Immature natural killer cell (primary cell): Measurements from ENCODE around the gene SFSWAP. TPM values are rescaled to one million over a fixed set of nuclear protein-coding genes. Genes with fewer than 3 reads are reported as not detected.
A peak's percentile ranks its signal among the peaks of the same experiment; 100 is the strongest.

Experiments used
- DNase-seq, 3 donors: peaks; one replicate each; pipeline ENCODE4 v3.0.0; 2022; ENCODE audit warnings: mixed read lengths in 1 of 3
- H3K27ac Mint-ChIP-seq, 6 donors: one replicate each; pipeline ENCODE4 v1.8.0; 2020; ENCODE audit warnings: mixed read lengths in 6 of 6, mild to moderate bottlenecking in 5 of 6, inconsistent platforms in 4 of 6, moderate library complexity in 3 of 6
- H3K27me3 Mint-ChIP-seq, 3 donors: one replicate each; pipeline ENCODE4 v1.8.0; 2020 to 2021; ENCODE audit warnings: low read depth in 3 of 3, mild to moderate bottlenecking in 3 of 3, mixed read lengths in 3 of 3, moderate library complexity in 3 of 3, inconsistent platforms in 1 of 3
- H3K36me3 Mint-ChIP-seq, 3 donors: one replicate each; pipeline ENCODE4 v1.8.0; 2020; ENCODE audit warnings: mixed read lengths in 3 of 3, inconsistent platforms in 2 of 3, mild to moderate bottlenecking in 2 of 3
- H3K4me1 Mint-ChIP-seq, 2 donors: one replicate each; pipeline ENCODE4 v1.8.0; 2020; ENCODE audit warnings: inconsistent platforms in 2 of 2, mild to moderate bottlenecking in 2 of 2, mixed read lengths in 2 of 2, moderate library complexity in 1 of 2
- H3K4me3 Mint-ChIP-seq, 5 donors: one replicate each; pipeline ENCODE4 v1.8.0; 2020; ENCODE audit warnings: mild to moderate bottlenecking in 5 of 5, mixed read lengths in 5 of 5, inconsistent platforms in 3 of 5, moderate library complexity in 3 of 5
- H3K9me3 Mint-ChIP-seq, 6 donors: one replicate each; pipeline ENCODE4 v1.8.0; 2020; ENCODE audit warnings: mild to moderate bottlenecking in 6 of 6, mixed read lengths in 6 of 6, inconsistent platforms in 4 of 6, moderate library complexity in 3 of 6
- polyA plus RNA-seq, 3 donors: library from polyadenylated mRNA; unstranded; fragments of 300-500 nt; fragmentation: Illumina TruSeq; gene quantifications; one replicate each; pipeline ENCODE4 v1.2.3, GENCODE V29; 2021

SFSWAP gene
- polyA plus RNA-seq, 3 donors from 2014 or later = 6.0 to 26.2 (median 16.6) TPM

DNA sequence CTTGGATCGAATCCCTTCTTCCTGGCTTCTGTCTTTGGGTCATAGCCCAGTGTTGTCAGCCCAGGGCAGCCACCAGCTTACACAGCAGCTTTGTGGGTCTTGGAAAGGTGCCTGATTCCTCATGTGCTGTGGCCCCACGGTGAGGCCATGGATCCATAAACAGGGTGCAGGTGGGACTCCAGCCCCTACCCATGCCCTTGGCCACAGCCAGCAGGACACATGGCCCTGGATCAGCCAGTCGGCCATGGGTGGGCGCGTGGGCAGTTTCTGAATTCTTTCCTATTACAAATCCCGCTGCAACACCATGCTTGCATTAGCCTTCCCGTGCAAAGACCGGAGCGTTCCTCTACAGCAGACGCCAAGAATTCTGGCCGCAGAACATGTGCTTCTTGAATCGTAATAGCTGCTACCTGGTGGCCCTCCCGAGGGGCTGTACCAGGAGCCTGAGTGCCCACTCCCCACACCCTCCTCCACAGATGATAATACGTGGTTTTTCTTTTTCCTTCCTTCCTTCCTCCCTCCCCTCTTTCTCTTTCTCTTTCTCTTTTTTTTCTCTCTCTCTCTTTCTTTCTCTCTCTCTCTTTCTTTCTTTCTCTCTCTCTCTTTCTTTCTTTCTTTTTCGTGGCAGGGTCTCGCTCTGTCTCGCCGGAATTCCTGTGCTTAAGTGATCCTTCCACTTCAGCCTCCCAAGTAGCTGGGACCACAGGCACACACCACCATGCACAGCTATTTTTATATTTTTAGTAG, 114.4 kb downstream of the SFSWAP start:
- DNase-seq = no peak
- peak overlapping the region in 1 of 5 donors; percentile 18 for H3K4me3 Mint-ChIP-seq
- no peak overlapping the region for H3K27ac Mint-ChIP-seq
- H3K36me3 Mint-ChIP-seq = no peaks in the 10 kb centered on the region
- peaks cover 0 to 10% (median 9%) of the 10 kb centered on the region in 3 donors for H3K27me3 Mint-ChIP-seq
- no peaks in the 10 kb centered on the region for H3K9me3 Mint-ChIP-seq
- no peaks in the 10 kb centered on the region for H3K4me1 Mint-ChIP-seq

- H3K9me3 Mint-ChIP-seq = no peaks in the 10 kb centered on the region
- no peaks in the 10 kb centered on the region for H3K36me3 Mint-ChIP-seq
- H3K27ac Mint-ChIP-seq = peak overlapping the region in 1 of 6 donors; percentile 24
- peaks cover 0 to 10% (median 9%) of the 10 kb centered on the region in 3 donors for H3K27me3 Mint-ChIP-seq
- peak overlapping the region in 2 of 5 donors; percentile 7 to 24 for H3K4me3 Mint-ChIP-seq
- H3K4me1 Mint-ChIP-seq = peaks cover 0 to 4% of the 10 kb centered on the region in 2 donors
- no peak for DNase-seq
Measured at GRCh38 chr12:131826097-131826928, 115.4 kb downstream of the SFSWAP start.

- H3K9me3 Mint-ChIP-seq = no peaks in the 10 kb centered on the region
- DNase-seq = peak; percentile 22 to 37 (median 31)
- peak within 1 kb of the TSS; percentile 55 to 76 (median 67) for H3K4me3 Mint-ChIP-seq
- H3K27me3 Mint-ChIP-seq = peaks cover 0 to 14% (median 7%) of the 10 kb centered on the region in 3 donors
- no peak within 1 kb of the TSS for H3K27ac Mint-ChIP-seq
- peaks cover 0 to 4% of the 10 kb centered on the region in 2 donors for H3K4me1 Mint-ChIP-seq
- H3K36me3 Mint-ChIP-seq = no peaks in the 10 kb centered on the region
Measured at GRCh38 chr12:131827961-131828534, 117.2 kb downstream of the SFSWAP start, which contains the start of gene MMP17. Gene MMP17 (plus strand): TSS chr12:131828393. CDS start chr12:131828495, 102 bp downstream.

GRCh38 chr12:131828671-131829355, 117.9 kb downstream of the SFSWAP start:
- Mint-ChIP-seq H3K4me1 (peaks cover 0 to 4% of the 10 kb centered on the region in 2 donors), H3K36me3 (no peaks in the 10 kb centered on the region), H3K27me3 (peaks cover 0 to 16% (median 7%) of the 10 kb centered on the region in 3 donors), H3K4me3 (peak overlapping the region; percentile 35 to 76 (median 57)), H3K27ac (no peak overlapping the region), H3K9me3 (no peaks in the 10 kb centered on the region)
- DNase-seq = no peak

GRCh38 chr12:131829356-131829747, 118.5 kb downstream of the SFSWAP start:
- Mint-ChIP-seq H3K36me3 (no peaks in the 10 kb centered on the region), H3K4me3 (peak overlapping the region; percentile 35 to 76 (median 57)), H3K27ac (no peak overlapping the region), H3K4me1 (peaks cover 0 to 4% of the 10 kb centered on the region in 2 donors), H3K27me3 (peaks cover 0 to 16% (median 7%) of the 10 kb centered on the region in 3 donors), H3K9me3 (no peaks in the 10 kb centered on the region)
- DNase-seq = no peak

DNA sequence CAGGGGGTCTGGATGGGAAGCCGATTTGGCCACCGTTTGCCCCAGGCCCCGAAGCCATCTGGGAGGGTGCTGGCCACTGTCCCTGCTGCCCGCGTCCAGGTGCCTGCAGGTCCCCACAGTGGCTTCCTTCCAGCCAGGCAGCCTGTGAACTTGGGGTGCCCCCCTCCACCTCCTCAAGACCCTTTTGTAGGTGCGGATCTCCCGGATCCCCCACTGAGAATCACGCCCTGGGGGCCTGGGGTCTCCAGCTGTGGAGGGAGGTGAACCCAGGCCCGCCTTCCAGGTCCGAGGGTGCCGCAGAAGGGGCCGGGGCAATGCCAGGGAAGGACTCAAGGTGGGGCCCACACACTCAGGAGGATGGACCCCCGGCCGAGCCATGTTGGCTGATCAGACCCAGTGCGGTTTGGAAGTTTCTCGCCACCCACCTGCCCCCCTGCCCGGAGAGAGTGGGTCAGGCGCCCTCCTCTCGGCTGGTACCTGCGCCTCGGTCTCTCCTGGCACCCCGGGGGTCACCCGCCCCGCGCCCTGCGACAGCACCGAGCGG, 119.0 kb downstream of the SFSWAP start:
- Mint-ChIP-seq H3K4me3 (peak overlapping the region in 3 of 5 donors; percentile 54 to 64 (median 57)), H3K36me3 (no peaks in the 10 kb centered on the region), H3K27ac (no peak overlapping the region), H3K4me1 (peaks cover 0 to 4% of the 10 kb centered on the region in 2 donors), H3K27me3 (peaks cover 0 to 16% (median 7%) of the 10 kb centered on the region in 3 donors), H3K9me3 (no peaks in the 10 kb centered on the region)
- DNase-seq = no peak

DNA sequence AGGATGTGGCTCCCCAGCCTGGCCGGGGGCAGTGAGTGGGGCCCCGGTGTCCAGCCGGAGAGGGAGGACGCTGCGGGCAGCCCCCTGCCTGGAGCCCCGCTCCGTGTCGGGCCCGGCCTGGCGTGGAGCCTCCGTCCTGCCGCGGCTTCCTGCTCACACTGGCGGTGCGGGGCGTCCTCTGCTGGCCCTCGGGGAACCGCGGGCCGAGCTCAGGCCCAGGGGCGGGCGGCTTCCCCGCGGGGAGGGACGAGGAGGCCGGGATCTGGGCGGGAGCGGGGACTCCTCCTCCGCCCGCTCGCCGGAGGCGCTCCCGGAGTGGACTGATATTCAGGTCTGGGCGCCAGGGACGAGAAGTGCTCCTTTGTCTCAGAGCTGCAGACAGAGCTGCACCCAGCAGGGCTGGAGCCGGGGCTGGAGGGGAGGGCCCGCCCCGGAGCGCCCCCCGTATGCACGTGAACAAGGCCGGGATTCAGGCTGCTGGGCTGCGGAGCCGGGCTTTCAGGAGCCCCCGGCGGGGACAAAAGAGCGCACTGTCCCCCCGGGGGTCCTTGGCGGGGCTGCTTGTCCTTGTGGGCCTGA, 119.5 kb downstream of the SFSWAP start:
- no peak overlapping the region for H3K27ac Mint-ChIP-seq
- H3K4me3 Mint-ChIP-seq = peak overlapping the region in 1 of 5 donors; percentile 56
- no peaks in the 10 kb centered on the region for H3K9me3 Mint-ChIP-seq
- peaks cover 0 to 4% of the 10 kb centered on the region in 2 donors for H3K4me1 Mint-ChIP-seq
- H3K36me3 Mint-ChIP-seq = no peaks in the 10 kb centered on the region
- peaks cover 0 to 16% (median 7%) of the 10 kb centered on the region in 3 donors for H3K27me3 Mint-ChIP-seq
- peak; percentile 20 to 37 (median 32) for DNase-seq

DNA sequence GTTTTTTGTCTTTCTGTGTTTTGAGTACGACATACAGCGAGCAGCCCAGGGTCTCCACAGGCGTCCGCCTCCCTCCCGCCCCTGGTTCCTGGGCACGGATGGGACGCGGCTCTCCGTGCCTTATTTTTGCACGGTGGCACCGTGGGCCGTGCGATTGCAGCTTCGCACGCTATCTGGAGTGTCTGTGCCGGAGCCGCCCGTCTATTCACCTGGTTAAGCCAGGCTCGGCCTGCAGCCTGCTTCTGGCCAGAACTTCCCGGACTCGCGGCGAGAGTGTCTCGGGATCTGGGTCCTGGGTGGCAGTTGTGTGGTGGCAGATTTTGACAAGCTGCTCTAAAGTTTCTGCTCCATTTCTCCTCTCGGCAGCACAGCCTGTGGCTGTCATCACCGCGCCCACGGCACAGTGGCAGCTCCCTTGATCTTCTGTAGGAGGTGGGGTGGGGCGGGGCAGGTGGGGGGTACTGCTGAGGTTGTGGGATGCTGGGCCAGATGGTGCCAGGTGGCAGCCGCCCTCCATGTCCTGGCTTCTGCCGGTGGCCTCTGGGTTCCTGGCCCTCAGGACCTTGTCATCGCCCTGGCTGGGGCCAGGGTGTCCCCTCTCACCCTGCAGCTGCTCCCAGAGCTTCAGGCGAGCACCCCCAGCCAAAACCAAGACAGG, 120.2 kb downstream of the SFSWAP start:
- Mint-ChIP-seq H3K27ac (no peak overlapping the region), H3K4me3 (peak overlapping the region in 4 of 5 donors; percentile 54 to 63 (median 59)), H3K36me3 (no peaks in the 10 kb centered on the region), H3K27me3 (peaks cover 0 to 14% (median 4%) of the 10 kb centered on the region in 3 donors), H3K4me1 (peaks cover 0 to 4% of the 10 kb centered on the region in 2 donors), H3K9me3 (no peaks in the 10 kb centered on the region)
- DNase-seq = no peak

DNA sequence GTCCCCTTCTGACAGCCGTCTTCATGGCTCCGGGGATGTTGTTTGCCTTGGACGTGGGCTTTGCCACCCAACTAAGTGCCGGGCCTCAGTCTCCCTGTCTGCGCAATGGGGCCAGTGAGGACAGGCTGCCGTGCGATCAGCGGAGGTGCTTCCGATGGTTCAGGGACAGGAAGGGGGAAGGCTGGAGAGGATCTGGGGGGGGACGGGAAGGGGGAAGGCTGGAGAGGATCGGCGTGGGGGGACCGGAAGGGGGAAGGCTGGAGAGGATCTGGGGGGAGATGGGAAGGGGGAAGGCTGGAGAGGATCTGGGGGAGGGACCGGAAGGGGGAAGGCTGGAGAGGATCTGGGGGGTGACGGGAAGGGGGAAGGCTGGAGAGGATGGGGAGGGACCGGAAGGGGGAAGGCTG, 120.7 kb downstream of the SFSWAP start:
- DNase-seq = no peak
- Mint-ChIP-seq H3K36me3 (no peaks in the 10 kb centered on the region), H3K9me3 (no peaks in the 10 kb centered on the region), H3K4me3 (no peak overlapping the region), H3K4me1 (peaks cover 0 to 4% of the 10 kb centered on the region in 2 donors), H3K27me3 (peaks cover 0 to 11% (median 4%) of the 10 kb centered on the region in 3 donors), H3K27ac (no peak overlapping the region)

DNA sequence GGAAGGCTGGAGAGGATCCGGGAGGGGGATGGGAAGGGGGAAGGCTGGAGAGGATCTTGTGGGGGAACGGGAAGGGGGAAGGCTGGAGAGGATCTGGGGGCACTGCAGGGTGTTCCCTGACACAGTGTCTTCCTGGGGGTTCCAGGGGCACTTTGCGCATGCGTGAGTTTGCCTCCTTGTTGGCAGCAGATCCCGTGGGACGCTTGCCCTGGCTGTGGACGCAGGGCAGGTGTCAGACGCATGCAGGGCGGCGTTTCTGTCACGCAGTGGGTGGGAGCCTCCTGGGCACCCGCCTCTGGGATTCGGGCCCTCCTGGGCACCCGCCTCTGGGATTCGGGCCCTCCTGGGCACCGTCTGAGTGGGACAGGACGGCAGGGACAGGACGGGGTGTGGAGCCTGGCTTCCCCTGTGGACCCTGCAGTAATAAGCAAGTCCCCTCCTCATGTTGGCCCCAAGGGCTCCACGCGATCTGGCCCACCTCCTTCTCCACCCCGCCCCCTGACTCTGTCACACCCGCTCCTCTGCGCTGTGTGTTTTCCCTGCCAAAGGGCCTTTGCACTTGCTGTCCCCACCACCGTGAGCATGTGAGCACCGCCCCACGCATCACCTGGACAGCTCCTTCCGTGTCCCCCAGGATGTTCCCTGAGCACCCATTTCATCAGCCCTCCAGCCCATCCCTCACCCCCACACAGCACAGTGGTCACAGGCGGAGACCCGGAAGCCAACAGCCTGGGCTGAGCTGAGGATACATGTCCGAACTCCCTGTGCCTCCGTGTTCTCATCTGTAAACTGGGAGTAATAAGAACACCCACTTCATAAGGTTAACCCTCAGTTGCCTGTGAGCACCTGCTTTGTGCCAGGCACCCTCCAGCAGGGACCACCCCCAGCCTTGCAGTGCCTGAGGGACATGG, 121.7 kb downstream of the SFSWAP start:
- DNase-seq = no peak
- no peaks in the 10 kb centered on the region for H3K9me3 Mint-ChIP-seq
- H3K4me1 Mint-ChIP-seq = peaks cover 0 to 4% of the 10 kb centered on the region in 2 donors
- H3K4me3 Mint-ChIP-seq = no peak overlapping the region
- H3K27ac Mint-ChIP-seq = no peak overlapping the region
- H3K27me3 Mint-ChIP-seq = peaks cover 0 to 11% (median 2%) of the 10 kb centered on the region in 3 donors
- no peaks in the 10 kb centered on the region for H3K36me3 Mint-ChIP-seq

DNA sequence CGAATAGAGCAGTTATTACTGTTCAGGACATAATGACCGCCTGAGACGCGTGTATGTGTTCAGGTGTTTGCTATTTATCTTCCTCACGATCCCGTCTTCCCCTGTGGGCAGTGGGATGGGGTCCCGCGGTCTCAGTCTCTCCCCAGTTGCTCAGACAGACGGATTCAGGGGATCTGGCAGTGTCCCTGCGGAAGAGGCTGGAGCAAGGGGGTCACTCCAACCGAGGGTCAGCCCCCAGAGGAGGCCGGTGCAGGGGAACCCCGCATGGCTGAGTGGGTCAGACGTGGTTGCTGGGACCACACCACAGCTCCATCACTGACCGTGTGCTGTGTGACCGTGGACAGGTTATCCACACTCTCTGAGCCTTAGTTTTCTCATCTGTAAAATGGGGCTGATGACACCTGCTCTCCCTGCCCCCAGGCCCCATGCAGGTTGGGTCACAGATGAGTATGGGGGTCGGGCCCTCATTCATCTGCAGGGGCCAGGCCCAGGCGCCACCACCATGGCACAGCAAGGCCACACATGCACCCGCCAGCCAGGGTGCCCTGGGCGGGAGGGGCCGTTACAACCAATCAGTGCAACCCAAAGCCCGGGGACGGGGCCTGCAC, 122.5 kb downstream of the SFSWAP start:
- Mint-ChIP-seq H3K27me3 (peaks cover 0 to 11% (median 0%) of the 10 kb centered on the region in 3 donors), H3K4me1 (peaks cover 0 to 4% of the 10 kb centered on the region in 2 donors), H3K4me3 (no peak overlapping the region), H3K27ac (no peak overlapping the region), H3K9me3 (no peaks in the 10 kb centered on the region), H3K36me3 (no peaks in the 10 kb centered on the region)
- no peak for DNase-seq
